ENCODE data around the gene KRI1. TPM values are rescaled to one million over a fixed set of nuclear protein-coding genes. Genes with fewer than 3 reads are reported as not detected.

Gene KRI1
- total and polyA plus RNA-seq, 7 donors = 7.2 to 28.9 (median 14.5) TPM

DNA sequence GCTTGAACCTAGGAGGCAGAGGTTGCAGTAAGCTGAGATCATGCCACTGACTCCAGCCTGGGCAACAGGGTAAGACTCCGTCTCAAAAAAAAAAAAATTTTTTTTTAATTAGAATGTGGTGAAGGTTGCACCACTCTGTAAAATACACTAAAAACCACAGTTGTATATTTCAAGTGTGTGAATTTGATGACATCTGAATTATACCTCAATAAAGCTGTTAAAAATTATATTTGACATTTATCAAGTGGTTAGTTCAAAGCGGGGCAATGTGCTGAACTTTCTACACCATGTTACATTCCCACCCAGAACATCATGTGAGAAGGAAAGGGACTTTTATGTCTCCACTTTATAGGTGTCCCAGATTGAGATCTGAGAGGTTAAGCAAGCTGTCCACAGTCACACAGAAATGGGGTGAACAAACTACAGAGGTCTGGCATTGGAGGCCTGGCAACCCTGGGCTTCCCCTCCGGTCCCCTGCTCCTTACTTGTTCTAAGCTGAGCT lies 42.6 kb downstream of the KRI1 start:
- intact Hi-C loops (cut with DNase I) = no loop called here
- TF ChIP-seq POLR2A (IDR thresholded peaks at IDR 0.05) (no peak), POLR2AphosphoS5 (IDR thresholded peaks at IDR 0.05) (no peak), EP300 (IDR thresholded peaks at IDR 0.05) (no peak)
- TF ChIP-seq, protein P1, sequence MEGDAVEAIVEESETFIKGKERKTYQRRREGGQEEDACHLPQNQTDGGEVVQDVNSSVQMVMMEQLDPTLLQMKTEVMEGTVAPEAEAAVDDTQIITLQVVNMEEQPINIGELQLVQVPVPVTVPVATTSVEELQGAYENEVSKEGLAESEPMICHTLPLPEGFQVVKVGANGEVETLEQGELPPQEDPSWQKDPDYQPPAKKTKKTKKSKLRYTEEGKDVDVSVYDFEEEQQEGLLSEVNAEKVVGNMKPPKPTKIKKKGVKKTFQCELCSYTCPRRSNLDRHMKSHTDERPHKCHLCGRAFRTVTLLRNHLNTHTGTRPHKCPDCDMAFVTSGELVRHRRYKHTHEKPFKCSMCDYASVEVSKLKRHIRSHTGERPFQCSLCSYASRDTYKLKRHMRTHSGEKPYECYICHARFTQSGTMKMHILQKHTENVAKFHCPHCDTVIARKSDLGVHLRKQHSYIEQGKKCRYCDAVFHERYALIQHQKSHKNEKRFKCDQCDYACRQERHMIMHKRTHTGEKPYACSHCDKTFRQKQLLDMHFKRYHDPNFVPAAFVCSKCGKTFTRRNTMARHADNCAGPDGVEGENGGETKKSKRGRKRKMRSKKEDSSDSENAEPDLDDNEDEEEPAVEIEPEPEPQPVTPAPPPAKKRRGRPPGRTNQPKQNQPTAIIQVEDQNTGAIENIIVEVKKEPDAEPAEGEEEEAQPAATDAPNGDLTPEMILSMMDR (IDR thresholded peaks at IDR 0.05) = no peak
- Histone ChIP-seq H3K36me3 (no peaks in the 10 kb centered on the region), H3K27ac (no peak overlapping the region), H3K4me3 (no peak overlapping the region), H3K9me3 (no peaks in the 10 kb centered on the region), H3K27me3 (peaks cover 8 to 27% (median 24%) of the 10 kb centered on the region in 3 donors), H3K4me1 (peaks cover 0 to 6% (median 5%) of the 10 kb centered on the region in 4 donors)
- WGBS, 2 donors = 68 to 82% methylated on average over 3 of the region's 3 CpGs
- no peak for DNase-seq

DNA sequence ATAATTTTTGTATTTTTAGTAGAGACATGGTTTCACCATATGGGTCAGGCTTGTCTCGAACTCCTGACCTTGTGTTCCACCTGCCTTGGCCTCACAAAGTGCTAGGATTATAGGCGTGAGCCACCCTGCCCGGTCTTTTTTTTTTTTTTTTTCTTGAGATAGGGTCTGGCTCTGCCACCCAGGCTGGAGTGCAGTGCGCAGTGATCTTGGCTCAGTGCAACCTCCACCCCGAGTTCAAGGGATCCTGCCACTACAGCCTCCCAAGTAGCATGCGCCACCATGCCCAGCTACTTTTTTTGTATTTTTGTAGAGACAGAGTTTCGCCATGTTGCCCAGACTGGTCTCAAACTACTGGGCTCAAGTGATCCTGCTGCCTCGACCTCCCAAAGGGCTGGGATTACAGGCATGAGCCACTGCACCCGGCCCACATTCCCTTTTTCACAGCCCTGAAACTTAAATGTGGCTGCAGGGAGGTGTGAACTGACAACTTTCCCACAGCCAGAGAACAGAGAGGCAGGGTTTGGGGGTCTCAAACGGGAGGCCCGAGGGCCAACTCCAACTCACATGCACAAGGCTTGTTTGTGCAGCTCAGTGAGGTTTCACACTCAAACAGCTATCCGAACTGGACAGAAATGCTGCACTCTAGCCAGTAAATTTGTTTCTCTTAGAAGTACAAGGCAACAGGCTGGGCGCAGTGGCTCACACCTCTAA lies 44.2 kb downstream of the KRI1 start:
- H3K4me1 ChIP-seq = peaks cover 0 to 21% (median 19%) of the 10 kb centered on the region in 4 donors
- TF ChIP-seq, protein P1 (IDR thresholded peaks at IDR 0.05) = no peak
- TF ChIP-seq POLR2A (IDR thresholded peaks at IDR 0.05) (no peak), EP300 (IDR thresholded peaks at IDR 0.05) (no peak), POLR2AphosphoS5 (IDR thresholded peaks at IDR 0.05) (no peak)
- no peaks in the 10 kb centered on the region for H3K9me3 ChIP-seq
- no peak for DNase-seq
- H3K27ac ChIP-seq = no peak overlapping the region
- intact Hi-C loops (cut with DNase I) = no loop called here
- 79 to 82% methylated on average over 13 of the region's 13 CpGs for WGBS, 2 donors
- H3K4me3 ChIP-seq = no peak overlapping the region
- peaks cover 22 to 41% (median 40%) of the 10 kb centered on the region in 3 donors for H3K27me3 ChIP-seq
- H3K36me3 ChIP-seq = no peaks in the 10 kb centered on the region

DNA sequence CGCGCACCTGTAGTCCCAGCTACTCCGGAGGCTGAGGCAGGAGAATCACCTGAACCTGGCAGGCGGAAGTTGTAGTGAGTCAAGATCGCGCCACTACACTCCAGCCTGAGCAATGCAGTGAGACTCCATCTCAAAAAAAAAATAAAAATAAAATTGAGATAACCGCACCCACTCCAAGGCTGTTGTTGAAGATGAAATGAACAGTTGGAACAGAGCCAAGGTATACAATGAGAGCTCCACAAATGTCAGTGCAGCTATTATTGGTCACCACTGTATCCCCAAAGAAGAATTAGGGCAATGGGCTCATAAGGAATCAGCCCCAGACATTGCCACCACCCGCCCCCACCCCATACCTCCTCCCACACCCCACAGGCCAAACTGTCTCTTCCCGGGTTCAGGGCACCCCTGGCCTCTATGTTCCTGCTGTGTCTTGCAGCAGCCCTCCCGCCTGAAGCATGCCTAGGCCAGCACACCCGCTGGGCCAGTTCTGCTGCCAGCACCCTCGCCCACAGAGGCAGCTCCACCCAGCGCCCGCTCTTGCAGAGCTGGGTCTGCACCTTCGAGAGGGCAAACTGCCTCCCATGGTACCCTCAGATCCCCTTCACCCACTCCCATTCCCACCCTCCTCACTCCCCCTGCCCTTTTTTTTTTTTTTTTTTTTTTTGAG lies 45.0 kb downstream of the KRI1 start:
- H3K36me3 ChIP-seq = no peaks in the 10 kb centered on the region
- H3K4me1 ChIP-seq = peaks cover 0 to 21% (median 19%) of the 10 kb centered on the region in 4 donors
- H3K4me3 ChIP-seq = no peak overlapping the region
- H3K27me3 ChIP-seq = peaks cover 25 to 48% (median 48%) of the 10 kb centered on the region in 3 donors
- no peaks in the 10 kb centered on the region for H3K9me3 ChIP-seq
- no peak for TF ChIP-seq EP300 (IDR thresholded peaks at IDR 0.05)
- TF ChIP-seq POLR2AphosphoS5 (IDR thresholded peaks at IDR 0.05) = no peak
- TF ChIP-seq, protein P1 (IDR thresholded peaks at IDR 0.05) = no peak
- TF ChIP-seq POLR2A (IDR thresholded peaks at IDR 0.05) = no peak
- intact Hi-C loops (cut with DNase I) = no loop called here
- no peak for DNase-seq
- no peak overlapping the region for H3K27ac ChIP-seq
- 44 to 84% methylated on average over 15 of the region's 15 CpGs for WGBS, 2 donors

DNA sequence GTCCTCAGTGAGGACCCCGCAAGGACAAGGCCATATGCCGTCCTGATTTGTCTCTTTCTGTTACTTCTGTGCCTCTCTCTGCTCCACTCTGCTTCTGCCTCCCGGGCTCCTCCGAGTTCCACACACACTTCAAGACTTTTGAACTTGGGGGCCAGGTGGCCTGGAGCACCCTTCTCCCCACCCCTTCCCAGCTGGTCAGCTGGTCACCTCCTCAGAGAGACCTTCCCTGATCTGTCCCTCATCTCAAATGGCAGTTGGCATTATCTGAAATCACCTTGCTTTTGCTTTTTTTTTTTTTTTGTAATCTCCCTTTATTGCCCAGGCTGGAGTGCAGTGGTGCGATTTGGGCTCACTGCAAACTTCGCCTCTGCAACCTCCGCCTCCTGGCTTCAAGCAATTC lies 46.4 kb downstream of the KRI1 start:
- WGBS, 2 donors = 50 to 77% methylated on average over 7 of the region's 7 CpGs
- Histone ChIP-seq H3K4me3 (no peak overlapping the region), H3K36me3 (no peaks in the 10 kb centered on the region), H3K27me3 (peaks cover 35 to 62% (median 61%) of the 10 kb centered on the region in 3 donors), H3K4me1 (peaks cover 0 to 27% (median 20%) of the 10 kb centered on the region in 4 donors), H3K9me3 (no peaks in the 10 kb centered on the region), H3K27ac (no peak overlapping the region)
- intact Hi-C loops (cut with DNase I) = no loop called here
- DNase-seq = no peak
- TF ChIP-seq POLR2AphosphoS5 (IDR thresholded peaks at IDR 0.05) (no peak), EP300 (IDR thresholded peaks at IDR 0.05) (no peak), POLR2A (IDR thresholded peaks at IDR 0.05) (no peak)
- TF ChIP-seq, protein P1 (IDR thresholded peaks at IDR 0.05) = no peak
